Stimulated activated naive CD4-positive, alpha-beta T cell (primary cell): ENCODE data around the gene SLC13A3.

Experiments
- DNase-seq, 6 experiments: peaks; one replicate each; lab custom pipeline; 2025; lab: John Stamatoyannopoulos, UW

Gene SLC13A3

GRCh38 chr20:46555370-46555956 is 95.8 kb downstream of the SLC13A3 start:
- no peak for DNase-seq

GRCh38 chr20:46554828-46555227 is 96.4 kb downstream of the SLC13A3 start:
- DNase-seq: no peak

- DNase-seq: no peak
Observed at GRCh38 chr20:46553926-46554325, 97.3 kb downstream of the SLC13A3 start.

GRCh38 chr20:46552460-46553420 is 98.5 kb downstream of the SLC13A3 start:
- no peak for DNase-seq

- DNase-seq: no peak
Observed at GRCh38 chr20:46551522-46552381, 99.5 kb downstream of the SLC13A3 start.

GRCh38 chr20:46550461-46550860 is 100.8 kb downstream of the SLC13A3 start, which contains the start of gene OCSTAMP:
TSS of gene OCSTAMP (minus strand) at chr20:46550654. CDS start at chr20:46550560, 94 bp downstream.
- no peak for DNase-seq

GRCh38 chr20:46549188-46549972 is 101.9 kb downstream of the SLC13A3 start:
- no peak for DNase-seq

GRCh38 chr20:46548688-46549087 is 102.6 kb downstream of the SLC13A3 start:
- DNase-seq: no peak

GRCh38 chr20:46547995-46548394 is 103.3 kb downstream of the SLC13A3 start:
- DNase-seq: no peak

GRCh38 chr20:46546936-46547335 is 104.3 kb downstream of the SLC13A3 start:
- DNase-seq: no peak

GRCh38 chr20:46546298-46546697 is 105.0 kb downstream of the SLC13A3 start:
- DNase-seq: no peak

- no peak for DNase-seq
Observed at GRCh38 chr20:46545827-46546138, 105.5 kb downstream of the SLC13A3 start.

GRCh38 chr20:46545077-46545826 is 106.0 kb downstream of the SLC13A3 start:
- no peak for DNase-seq

- DNase-seq: no peak
Observed at GRCh38 chr20:46544576-46544975, 106.7 kb downstream of the SLC13A3 start.

GRCh38 chr20:46543959-46544358 is 107.3 kb downstream of the SLC13A3 start:
- no peak for DNase-seq

- no peak for DNase-seq
Observed at GRCh38 chr20:46543033-46543432, 108.2 kb downstream of the SLC13A3 start.

- no peak for DNase-seq
Observed at GRCh38 chr20:46541229-46541935, 109.9 kb downstream of the SLC13A3 start.

- no peak for DNase-seq
Observed at GRCh38 chr20:46539113-46539512, 112.1 kb downstream of the SLC13A3 start.

GRCh38 chr20:46530640-46531039 is 120.6 kb downstream of the SLC13A3 start:
- DNase-seq: no peak

GRCh38 chr20:46523696-46524328 is 127.4 kb downstream of the SLC13A3 start:
- DNase-seq: no peak
